Neuronal stem cell (in vitro differentiated cells): ENCODE measurements around the gene PTCRA.
"Not testable (repeated sequence)": the region's sequence is repeated elsewhere in the genome, so short reads cannot be mapped to it uniquely, and the experiment has no call there.

ENCODE experiments used
- DNase-seq: peaks from one replicate; pipeline ENCODE4 v3.0.0-alpha.2; 2013; ENCODE audit warnings: low spot score
- H2AFZ ChIP-seq: one replicate; pipeline ENCODE4 v1.6.1; 2013; ENCODE audit warnings: mild to moderate bottlenecking, low read length, inconsistent platforms
- H2AK5ac ChIP-seq: 2 replicates; pipeline ENCODE4 v1.6.1; 2013; ENCODE audit warnings: low read depth, mild to moderate bottlenecking, inconsistent platforms, low read length, moderate library complexity, mixed read lengths
- H2BK120ac ChIP-seq: 2 replicates; pipeline ENCODE4 v1.6.1; 2013; ENCODE audit warnings: low read depth, mild to moderate bottlenecking, inconsistent platforms, low read length, moderate library complexity, mixed read lengths
- H2BK12ac ChIP-seq: one replicate; pipeline ENCODE4 v1.6.1; 2013; ENCODE audit warnings: low read length, inconsistent platforms
- H2BK15ac ChIP-seq: 2 replicates; pipeline ENCODE4 v1.6.1; 2013; ENCODE audit warnings: mild to moderate bottlenecking, low read length, inconsistent platforms, mixed read lengths
- H2BK5ac ChIP-seq: one replicate; pipeline ENCODE4 v1.6.1; 2013; ENCODE audit warnings: inconsistent platforms, mild to moderate bottlenecking, low read length, moderate library complexity
- H3K14ac ChIP-seq: one replicate; pipeline ENCODE4 v1.6.1; 2013; ENCODE audit warnings: low read length, inconsistent platforms
- H3K18ac ChIP-seq: 2 replicates; pipeline ENCODE4 v1.6.1; 2013; ENCODE audit warnings: low read length, inconsistent platforms
- H3K23ac ChIP-seq: 2 replicates; pipeline ENCODE4 v1.6.1; 2013; ENCODE audit warnings: low read depth, mild to moderate bottlenecking, mixed read lengths, low read length, inconsistent platforms; ENCODE audit not compliant: poor library complexity
- H3K27ac ChIP-seq: replicated peaks from 3 replicates; pipeline ENCODE4 v1.5.1; 2013; ENCODE audit warnings: low read length, inconsistent platforms
- H3K27me3 ChIP-seq, 3 experiments: 2 replicates each; pipeline ENCODE4 v1.6.1; 2013; ENCODE audit warnings: low read length in 3 of 3, mild to moderate bottlenecking in 2 of 3, inconsistent platforms in 1 of 3, low read depth in 1 of 3, mixed read lengths in 1 of 3, moderate library complexity in 1 of 3; ENCODE audit not compliant: control insufficient read depth in 3 of 3, insufficient read depth in 3 of 3
- H3K36me3 ChIP-seq, 2 donors: replicated peaks in 1 of 2; 2 replicates each; pipeline ENCODE4 v1.6.1; 2013; ENCODE audit warnings: low read length in 2 of 2; ENCODE audit not compliant: control insufficient read depth in 2 of 2, insufficient read depth in 2 of 2
- H3K4ac ChIP-seq: 2 replicates; pipeline ENCODE4 v1.6.1; 2013; ENCODE audit warnings: inconsistent platforms, mild to moderate bottlenecking, low read length, moderate library complexity
- H3K4me1 ChIP-seq, 2 donors: 1 replicate in 1 of 2; 2 replicates in 1 of 2; pipeline ENCODE4 v1.6.1; 2013; ENCODE audit warnings: low read length in 2 of 2, low read depth in 1 of 2; ENCODE audit not compliant: control insufficient read depth in 2 of 2, insufficient read depth in 1 of 2
- H3K4me2 ChIP-seq: one replicate; pipeline ENCODE4 v1.6.1; 2013; ENCODE audit warnings: mild to moderate bottlenecking, low read length, inconsistent platforms; ENCODE audit not compliant: insufficient read depth, poor library complexity, severe bottlenecking
- H3K4me3 ChIP-seq, 2 donors: 2 replicates each; pipeline ENCODE4 v1.5.1; 2013; ENCODE audit warnings: low read length in 2 of 2, mild to moderate bottlenecking in 2 of 2, inconsistent platforms in 1 of 2, moderate library complexity in 1 of 2
- H3K79me1 ChIP-seq: one replicate; pipeline ENCODE4 v1.6.1; 2013; ENCODE audit warnings: low read depth, mild to moderate bottlenecking, inconsistent platforms, low read length, moderate library complexity
- H3K9ac ChIP-seq: one replicate; pipeline ENCODE4 v1.6.1; 2013; ENCODE audit warnings: mild to moderate bottlenecking, low read depth, low read length, inconsistent platforms; ENCODE audit not compliant: poor library complexity
- H3K9me3 ChIP-seq, 2 donors: replicated peaks in 1 of 2; 2 replicates each; pipeline versions ENCODE3 to v1.6.1; 2013; ENCODE audit warnings: low read length in 2 of 2, mild to moderate bottlenecking in 2 of 2, inconsistent platforms in 1 of 2, low read depth in 1 of 2, mixed read lengths in 1 of 2, moderate library complexity in 1 of 2; ENCODE audit not compliant: control insufficient read depth in 2 of 2, insufficient read depth in 1 of 2
- H4K8ac ChIP-seq: one replicate; pipeline ENCODE4 v1.6.1; 2013; ENCODE audit warnings: low read depth, mild to moderate bottlenecking, inconsistent platforms, low read length, moderate library complexity
- H4K91ac ChIP-seq: one replicate; pipeline ENCODE4 v1.6.1; 2013; ENCODE audit warnings: low read length, low read depth, mild to moderate bottlenecking, inconsistent platforms; ENCODE audit not compliant: poor library complexity
- WGBS, 2 donors: extraction: QIAGEN DNeasy Blood & Tissue Kit; methylation state at CpG; one replicate each; pipeline ENCODE4 v1.1.7; 2013; ENCODE audit warnings: missing lambda C conversion rate in 2 of 2, mixed read lengths in 1 of 2; ENCODE audit not compliant: insufficient read length in 2 of 2, insufficient replicate concordance in 1 of 2; ENCODE audit errors: extremely low coverage in 2 of 2; 5-methylcytosine and 5-hydroxymethylcytosine counted together

The PTCRA gene

DNA sequence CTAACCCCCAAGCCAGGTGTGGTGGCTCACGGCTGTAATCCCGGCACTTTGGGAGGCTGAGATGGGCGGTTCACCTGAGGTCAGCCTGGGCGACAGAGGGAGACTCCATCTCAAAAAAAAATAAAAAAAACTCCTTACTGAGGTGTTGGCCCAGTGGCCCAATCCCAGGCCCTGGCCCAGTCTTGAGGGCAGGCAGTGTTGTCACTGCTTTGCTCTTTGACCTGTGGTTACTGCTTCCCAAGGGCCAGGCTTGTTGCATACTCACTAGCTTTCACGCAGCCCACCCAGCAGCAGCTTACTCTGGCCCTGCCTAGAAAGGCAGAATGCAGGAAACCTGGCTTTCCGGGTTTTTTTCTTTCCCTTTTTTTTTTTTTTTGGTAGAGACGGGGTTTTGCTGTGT is 26.6 kb downstream of the PTCRA start:
- Histone ChIP-seq H3K79me1 (peaks cover 4% of the 10 kb centered on the region), H3K4me3 (no peak overlapping the region), H2BK120ac (no peak overlapping the region), H2BK5ac (no peak overlapping the region), H3K14ac (no peak overlapping the region), H2BK15ac (no peak overlapping the region), H3K4me2 (no peak overlapping the region), H3K27me3 (no peaks in the 10 kb centered on the region), H3K9me3 (no peaks in the 10 kb centered on the region), H3K18ac (no peak overlapping the region), H3K4me1 (no peaks in the 10 kb centered on the region), H3K36me3 (peaks cover 32 to 81% of the 10 kb centered on the region in 2 donors), H2BK12ac (no peak overlapping the region), H4K8ac (no peak overlapping the region), H3K9ac (no peak overlapping the region), H2AFZ (no peak overlapping the region), H2AK5ac (no peak overlapping the region), H3K4ac (no peak overlapping the region), H3K27ac (no peak overlapping the region), H3K23ac (no peak overlapping the region), H4K91ac (no peak overlapping the region)
- DNase-seq, result no peak
- WGBS, 2 donors, result no CpG with 5 or more reads among the region's 7 CpGs

DNA sequence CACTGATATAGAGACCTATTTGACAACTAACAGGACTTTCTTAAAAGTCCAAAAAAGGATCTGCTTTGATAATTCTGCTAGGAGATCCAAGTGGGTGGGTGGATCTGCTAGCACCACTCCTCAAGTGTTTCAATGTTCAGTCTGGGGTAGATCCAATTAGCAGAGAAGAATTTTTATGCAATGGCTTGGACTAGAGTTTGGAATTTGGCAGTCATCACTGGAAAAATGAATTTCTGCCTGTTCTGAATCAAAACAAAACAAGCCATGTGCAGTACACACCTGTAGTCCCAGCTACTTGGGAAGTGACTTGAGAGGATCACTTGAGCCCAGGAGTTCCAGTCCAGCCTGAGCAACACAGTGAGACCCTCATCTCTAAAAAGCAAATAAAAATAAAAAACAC is 32.1 kb downstream of the PTCRA start:
- no peak overlapping the region for H3K14ac ChIP-seq
- no peak overlapping the region for H3K27ac ChIP-seq
- no peak overlapping the region for H3K9ac ChIP-seq
- H2AFZ ChIP-seq, result no peak overlapping the region
- no peak overlapping the region for H3K4ac ChIP-seq
- no peak overlapping the region for H3K23ac ChIP-seq
- DNase-seq, result no peak
- no peaks in the 10 kb centered on the region for H3K4me1 ChIP-seq
- no peaks in the 10 kb centered on the region for H3K79me1 ChIP-seq
- H3K18ac ChIP-seq, result no peak overlapping the region
- no peak overlapping the region for H3K4me3 ChIP-seq
- H4K91ac ChIP-seq, result no peak overlapping the region
- no peak overlapping the region for H2AK5ac ChIP-seq
- no peak overlapping the region for H2BK120ac ChIP-seq
- H2BK12ac ChIP-seq, result no peak overlapping the region
- no peaks in the 10 kb centered on the region for H3K27me3 ChIP-seq
- no peaks in the 10 kb centered on the region for H3K9me3 ChIP-seq
- peaks cover 5 to 32% of the 10 kb centered on the region in 2 donors for H3K36me3 ChIP-seq
- H4K8ac ChIP-seq, result no peak overlapping the region
- H3K4me2 ChIP-seq, result no peak overlapping the region
- H2BK15ac ChIP-seq, result no peak overlapping the region
- no peak overlapping the region for H2BK5ac ChIP-seq

DNA sequence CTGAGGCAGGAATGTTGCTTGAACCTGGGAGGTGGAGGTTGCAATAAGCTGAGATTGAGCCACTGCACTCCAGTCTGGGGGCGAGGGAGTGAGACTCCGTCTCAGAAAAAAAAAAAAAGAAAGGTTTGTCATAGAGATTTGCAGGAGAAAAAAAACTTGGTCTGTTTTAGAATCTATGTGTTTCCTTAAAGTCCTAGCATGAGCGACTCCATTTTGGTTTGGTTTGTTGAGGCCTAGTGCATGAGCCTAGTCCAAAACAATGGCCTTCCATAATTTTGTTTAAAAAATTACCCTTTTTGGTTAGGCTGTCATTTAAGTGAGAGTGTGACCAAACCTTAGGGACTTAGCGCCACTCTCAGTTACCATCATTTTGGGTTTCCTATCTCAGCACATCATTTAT is 36.5 kb downstream of the PTCRA start:
- Histone ChIP-seq H3K14ac (no peak overlapping the region), H4K8ac (no peak overlapping the region), H4K91ac (no peak overlapping the region), H2BK5ac (no peak overlapping the region), H2BK15ac (no peak overlapping the region), H3K18ac (no peak overlapping the region), H3K36me3 (peaks cover 0 to 3% of the 10 kb centered on the region in 2 donors), H3K79me1 (no peaks in the 10 kb centered on the region), H3K4me2 (no peak overlapping the region), H3K27ac (no peak overlapping the region), H2AFZ (no peak overlapping the region), H2BK12ac (no peak overlapping the region), H3K23ac (no peak overlapping the region), H3K4me1 (no peaks in the 10 kb centered on the region), H3K9me3 (no peaks in the 10 kb centered on the region), H3K4ac (no peak overlapping the region), H3K27me3 (no peaks in the 10 kb centered on the region), H3K4me3 (no peak overlapping the region), H2BK120ac (no peak overlapping the region), H2AK5ac (no peak overlapping the region), H3K9ac (no peak overlapping the region)
- WGBS, 2 donors, result no CpG with 5 or more reads among the region's 4 CpGs
- DNase-seq, result no peak

DNA sequence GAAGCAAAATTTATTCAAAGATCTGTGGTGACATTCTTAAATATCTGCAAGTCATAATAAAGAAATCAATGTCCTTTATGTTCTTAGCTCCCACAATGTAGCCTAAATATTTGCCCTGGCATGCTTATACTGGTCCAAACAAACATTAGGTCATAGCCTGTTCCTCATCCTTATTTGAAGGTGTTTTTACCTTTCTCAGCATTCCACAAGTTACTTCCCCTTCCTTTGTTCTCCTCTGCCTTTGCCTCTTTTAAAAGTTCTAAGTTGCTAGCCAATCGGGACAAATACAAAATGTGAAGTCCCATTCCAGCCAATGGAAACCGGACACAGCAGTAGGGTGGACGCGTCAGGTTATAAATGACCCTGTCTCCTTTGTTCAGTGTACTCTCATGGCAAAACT is 38.6 kb downstream of the PTCRA start:
- H3K23ac ChIP-seq, H3K27ac ChIP-seq, H3K9ac ChIP-seq, H3K27me3 ChIP-seq, H2AFZ ChIP-seq, H4K8ac ChIP-seq, H3K4me2 ChIP-seq, H3K9me3 ChIP-seq, H3K4ac ChIP-seq, H3K18ac ChIP-seq, DNase-seq, H2BK15ac ChIP-seq, H3K4me3 ChIP-seq, H2AK5ac ChIP-seq, H2BK12ac ChIP-seq, H2BK5ac ChIP-seq, H3K14ac ChIP-seq, H4K91ac ChIP-seq, H3K36me3 ChIP-seq, H2BK120ac ChIP-seq, H3K4me1 ChIP-seq, H3K79me1 ChIP-seq: not testable (repeated sequence)
- no CpG with 5 or more reads among the region's 4 CpGs for WGBS, 2 donors
